Skeletal muscle satellite cell (primary cell): ENCODE data around the gene CCBE1.

ENCODE experiments used
- H3K27me3 ChIP-seq: 2 replicates; pipeline ENCODE4 v1.7.0; 2013; ENCODE audit warnings: low read length; ENCODE audit not compliant: control insufficient read depth, insufficient read depth
- H3K36me3 ChIP-seq: 2 replicates; pipeline ENCODE4 v1.7.0; 2013; ENCODE audit warnings: mild to moderate bottlenecking, control low read depth, low read length; ENCODE audit not compliant: insufficient read depth
- H3K4me1 ChIP-seq: 2 replicates; pipeline ENCODE4 v1.7.0; 2013; ENCODE audit warnings: low read length; ENCODE audit not compliant: control insufficient read depth, insufficient read depth
- H3K4me2 ChIP-seq: 2 replicates; pipeline ENCODE4 v1.7.0; 2013; ENCODE audit warnings: mild to moderate bottlenecking, low read length
- H3K4me3 ChIP-seq: 2 replicates; pipeline ENCODE4 v1.7.0; 2013; ENCODE audit warnings: low read length
- H3K9ac ChIP-seq: 2 replicates; pipeline ENCODE4 v1.7.0; 2013; ENCODE audit warnings: mild to moderate bottlenecking, low read depth, low read length, moderate library complexity
- H3K9me3 ChIP-seq: replicated peaks from 2 replicates; pipeline ENCODE4 v1.7.0; 2013; ENCODE audit warnings: mild to moderate bottlenecking, control low read depth, low read length

CCBE1 gene

GRCh38 chr18:59663096-59663495 is 34.1 kb downstream of the CCBE1 start:
- H3K27me3 ChIP-seq: no peaks in the 10 kb centered on the region
- H3K36me3 ChIP-seq: peaks cover 13% of the 10 kb centered on the region
- no peak overlapping the region for H3K4me3 ChIP-seq
- peaks cover 47% of the 10 kb centered on the region for H3K4me1 ChIP-seq
- H3K4me2 ChIP-seq: no peak overlapping the region
- no peak overlapping the region for H3K9ac ChIP-seq
- no peaks in the 10 kb centered on the region for H3K9me3 ChIP-seq

GRCh38 chr18:59661891-59662701 is 35.1 kb downstream of the CCBE1 start:
- Histone ChIP-seq H3K4me1 (peaks cover 49% of the 10 kb centered on the region), H3K9me3 (no peaks in the 10 kb centered on the region)

GRCh38 chr18:59660786-59661743 is 36.2 kb downstream of the CCBE1 start:
- peaks cover 50% of the 10 kb centered on the region for H3K4me1 ChIP-seq

More at GRCh38 chr18:59661891-59662701, 35.1 kb downstream of the CCBE1 start:
- peaks cover 13% of the 10 kb centered on the region for H3K36me3 ChIP-seq
- H3K27me3 ChIP-seq: no peaks in the 10 kb centered on the region
- H3K4me2 ChIP-seq: no peak overlapping the region
- H3K9ac ChIP-seq: no peak overlapping the region
- H3K4me3 ChIP-seq: no peak overlapping the region

GRCh38 chr18:59660366-59660765 is 36.9 kb downstream of the CCBE1 start:
- Histone ChIP-seq H3K9ac (no peak overlapping the region), H3K36me3 (peaks cover 13% of the 10 kb centered on the region)

More at GRCh38 chr18:59660786-59661743, 36.2 kb downstream of the CCBE1 start:
- no peaks in the 10 kb centered on the region for H3K9me3 ChIP-seq
- H3K36me3 ChIP-seq: peaks cover 13% of the 10 kb centered on the region
- no peak overlapping the region for H3K9ac ChIP-seq
- no peak overlapping the region for H3K4me3 ChIP-seq
- no peak overlapping the region for H3K4me2 ChIP-seq
- H3K27me3 ChIP-seq: no peaks in the 10 kb centered on the region

GRCh38 chr18:59659508-59660170 is 37.6 kb downstream of the CCBE1 start:
- Histone ChIP-seq H3K9ac (no peak overlapping the region), H3K36me3 (peaks cover 11% of the 10 kb centered on the region), H3K27me3 (no peaks in the 10 kb centered on the region), H3K4me2 (peak overlapping the region; percentile 30), H3K4me1 (peaks cover 48% of the 10 kb centered on the region), H3K9me3 (no peaks in the 10 kb centered on the region), H3K4me3 (no peak overlapping the region)

More at GRCh38 chr18:59660366-59660765, 36.9 kb downstream of the CCBE1 start:
- Histone ChIP-seq H3K4me1 (peaks cover 48% of the 10 kb centered on the region), H3K4me3 (no peak overlapping the region), H3K9me3 (no peaks in the 10 kb centered on the region), H3K27me3 (no peaks in the 10 kb centered on the region), H3K4me2 (peak overlapping the region; percentile 4)

GRCh38 chr18:59658941-59659340 is 38.3 kb downstream of the CCBE1 start:
- Histone ChIP-seq H3K9ac (no peak overlapping the region), H3K4me3 (no peak overlapping the region), H3K9me3 (no peaks in the 10 kb centered on the region), H3K4me1 (peaks cover 48% of the 10 kb centered on the region), H3K27me3 (no peaks in the 10 kb centered on the region), H3K36me3 (peaks cover 4% of the 10 kb centered on the region), H3K4me2 (peak overlapping the region; percentile 30)

GRCh38 chr18:59657012-59657411 is 40.2 kb downstream of the CCBE1 start:
- no peaks in the 10 kb centered on the region for H3K9me3 ChIP-seq
- H3K4me2 ChIP-seq: no peak overlapping the region
- H3K4me1 ChIP-seq: peaks cover 44% of the 10 kb centered on the region
- no peak overlapping the region for H3K9ac ChIP-seq
- H3K27me3 ChIP-seq: no peaks in the 10 kb centered on the region
- no peak overlapping the region for H3K4me3 ChIP-seq
- peaks cover 2% of the 10 kb centered on the region for H3K36me3 ChIP-seq

- Histone ChIP-seq H3K4me2 (no peak overlapping the region), H3K9ac (no peak overlapping the region), H3K36me3 (peaks cover 5% of the 10 kb centered on the region), H3K4me3 (no peak overlapping the region), H3K27me3 (no peaks in the 10 kb centered on the region), H3K4me1 (peaks cover 38% of the 10 kb centered on the region), H3K9me3 (no peaks in the 10 kb centered on the region)
These were observed 40.8 kb downstream of the CCBE1 start for GRCh38 chr18:59656373-59656887.

GRCh38 chr18:59655676-59656075 is 41.5 kb downstream of the CCBE1 start:
- no peak overlapping the region for H3K9ac ChIP-seq
- H3K4me2 ChIP-seq: no peak overlapping the region
- peaks cover 5% of the 10 kb centered on the region for H3K36me3 ChIP-seq
- H3K4me3 ChIP-seq: no peak overlapping the region
- no peaks in the 10 kb centered on the region for H3K27me3 ChIP-seq
- H3K4me1 ChIP-seq: peaks cover 30% of the 10 kb centered on the region
- no peaks in the 10 kb centered on the region for H3K9me3 ChIP-seq

- peaks cover 8% of the 10 kb centered on the region for H3K36me3 ChIP-seq
- no peak overlapping the region for H3K9ac ChIP-seq
- no peak overlapping the region for H3K4me3 ChIP-seq
- H3K4me2 ChIP-seq: no peak overlapping the region
- peaks cover 33% of the 10 kb centered on the region for H3K4me1 ChIP-seq
- H3K9me3 ChIP-seq: no peaks in the 10 kb centered on the region
- no peaks in the 10 kb centered on the region for H3K27me3 ChIP-seq
These were observed 46.2 kb downstream of the CCBE1 start for GRCh38 chr18:59651071-59651470.
